ENCODE data around the gene CSN2.
"Not testable (repeated sequence)": the region's sequence is repeated elsewhere in the genome, so short reads cannot be mapped to it uniquely, and the experiment has no call there.

GRCh38 chr4:69923782-69924410, 41.6 kb downstream of the CSN2 start:
- TF ChIP-seq, protein P1, sequence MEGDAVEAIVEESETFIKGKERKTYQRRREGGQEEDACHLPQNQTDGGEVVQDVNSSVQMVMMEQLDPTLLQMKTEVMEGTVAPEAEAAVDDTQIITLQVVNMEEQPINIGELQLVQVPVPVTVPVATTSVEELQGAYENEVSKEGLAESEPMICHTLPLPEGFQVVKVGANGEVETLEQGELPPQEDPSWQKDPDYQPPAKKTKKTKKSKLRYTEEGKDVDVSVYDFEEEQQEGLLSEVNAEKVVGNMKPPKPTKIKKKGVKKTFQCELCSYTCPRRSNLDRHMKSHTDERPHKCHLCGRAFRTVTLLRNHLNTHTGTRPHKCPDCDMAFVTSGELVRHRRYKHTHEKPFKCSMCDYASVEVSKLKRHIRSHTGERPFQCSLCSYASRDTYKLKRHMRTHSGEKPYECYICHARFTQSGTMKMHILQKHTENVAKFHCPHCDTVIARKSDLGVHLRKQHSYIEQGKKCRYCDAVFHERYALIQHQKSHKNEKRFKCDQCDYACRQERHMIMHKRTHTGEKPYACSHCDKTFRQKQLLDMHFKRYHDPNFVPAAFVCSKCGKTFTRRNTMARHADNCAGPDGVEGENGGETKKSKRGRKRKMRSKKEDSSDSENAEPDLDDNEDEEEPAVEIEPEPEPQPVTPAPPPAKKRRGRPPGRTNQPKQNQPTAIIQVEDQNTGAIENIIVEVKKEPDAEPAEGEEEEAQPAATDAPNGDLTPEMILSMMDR (conservative IDR thresholded peaks at IDR 0.05): not testable (repeated sequence)
- not testable (repeated sequence) for TF ChIP-seq EZH2 (IDR thresholded peaks at IDR 0.05; ENCODE audit: low read depth)

Measured in PC-9 (cell line).